ENCODE results near the gene MYLK3.
"Not testable (repeated sequence)": the region's sequence is repeated elsewhere in the genome, so short reads cannot be mapped to it uniquely, and the experiment has no call there.

Gene MYLK3

DNA sequence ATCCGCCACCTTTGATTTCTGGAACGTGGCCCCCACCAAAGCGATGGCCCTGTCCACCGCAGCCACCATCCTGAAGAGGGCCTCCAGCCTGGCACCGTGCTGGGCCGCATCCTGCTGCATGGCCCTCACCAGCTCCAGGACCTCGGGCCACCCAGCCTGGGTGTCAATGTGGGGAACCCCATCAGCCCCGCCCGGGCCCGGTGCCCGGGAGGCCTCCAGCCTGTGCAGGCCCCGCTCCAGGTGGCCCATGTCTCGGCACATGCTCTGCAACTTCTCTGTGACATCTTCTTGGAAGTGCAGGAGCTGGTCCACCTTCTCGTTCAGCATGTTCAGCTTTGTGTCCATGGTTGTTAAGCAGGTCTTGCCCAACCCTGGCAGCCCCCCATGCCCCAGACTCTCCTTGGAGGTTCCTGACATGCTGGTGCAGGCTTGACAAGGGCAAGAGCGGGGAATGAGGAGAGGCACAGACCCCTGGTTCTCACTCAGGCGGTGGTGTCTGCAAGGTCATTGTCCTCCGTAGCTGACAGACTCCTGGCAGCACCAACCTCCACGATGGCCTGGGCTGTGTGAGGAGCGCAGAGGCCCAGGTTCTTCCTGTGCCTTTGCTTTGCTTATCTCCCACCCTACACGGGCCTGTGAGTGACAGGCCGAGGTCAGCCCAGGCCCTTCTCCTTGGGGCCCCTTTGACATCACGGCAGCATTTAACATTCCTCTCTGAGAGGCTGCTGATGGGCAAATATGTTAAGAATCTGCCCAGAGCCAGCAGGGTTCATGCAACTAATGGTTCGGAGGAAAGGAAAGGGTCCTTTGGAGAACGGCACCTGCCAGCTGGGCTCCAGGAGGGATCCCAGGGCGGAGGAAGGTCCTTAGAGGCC, at the start of gene MYLK3:
Gene MYLK3 (minus strand): TSS at position 568 of the 875 bp plus-strand sequence. CDS start 151 bp downstream, at position 417.
- peak; percentile 20 for DNase-seq

DNA sequence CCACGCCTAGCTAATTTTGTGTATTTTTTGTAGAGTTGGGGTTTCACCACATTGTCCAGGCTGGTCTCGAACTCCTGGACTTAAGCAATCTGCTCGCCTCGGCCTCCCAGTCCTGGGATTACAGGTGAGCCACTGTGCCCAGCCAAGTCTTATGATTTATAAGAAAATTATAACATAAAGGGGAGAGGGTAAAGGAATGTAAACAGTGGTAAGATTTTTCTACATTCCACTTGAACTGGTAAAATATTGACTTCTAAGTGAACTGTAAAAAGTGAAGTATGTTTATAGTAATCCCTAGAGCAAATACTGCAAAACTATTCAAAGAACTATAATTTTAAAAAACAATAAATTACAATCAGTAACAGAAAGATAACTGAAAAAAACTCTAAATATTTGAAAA, 49.4 kb upstream of the MYLK3 start:
- no peak for DNase-seq

DNA sequence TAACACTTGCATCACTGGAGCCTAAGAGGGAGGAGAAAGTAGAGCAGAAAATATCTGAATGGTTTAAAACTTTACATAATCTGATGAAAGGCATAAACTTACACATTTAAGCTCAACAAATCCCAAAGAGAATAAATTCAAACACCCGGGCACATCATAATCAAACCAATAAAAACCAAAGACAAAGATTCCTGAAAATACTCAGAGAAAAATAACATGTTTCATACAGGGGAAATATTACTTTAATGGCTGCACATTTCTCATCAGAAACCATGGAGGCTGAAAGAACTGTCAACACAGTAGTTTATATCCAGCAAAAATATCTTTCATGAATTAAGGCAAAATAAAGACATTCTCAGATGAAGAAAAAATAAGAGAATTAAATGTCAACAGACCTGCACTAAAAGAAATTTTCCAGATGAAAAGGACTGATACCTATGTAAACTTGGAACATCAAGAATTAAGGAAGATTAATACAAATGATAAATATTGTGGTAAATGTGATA, 48.7 kb upstream of the MYLK3 start:
- DNase-seq: no peak

DNA sequence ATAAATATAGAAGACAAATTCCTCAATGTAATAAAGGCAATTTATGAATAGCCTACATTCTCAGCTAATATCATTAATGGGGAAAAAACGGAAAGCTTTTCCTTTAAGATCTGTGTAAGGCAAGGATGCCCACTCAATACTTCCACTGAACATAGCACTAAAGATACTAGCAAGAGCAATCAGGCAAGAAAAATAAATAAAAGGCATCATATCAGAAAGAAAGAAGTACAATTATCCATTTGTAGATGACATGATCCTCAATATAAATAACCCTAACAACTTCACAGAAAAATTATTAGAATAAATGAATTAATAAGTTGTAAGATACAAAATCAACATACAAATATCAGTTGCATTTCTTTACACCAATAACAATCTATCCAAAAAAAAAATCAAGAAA, 45.7 kb upstream of the MYLK3 start:
- no peak for DNase-seq

DNA sequence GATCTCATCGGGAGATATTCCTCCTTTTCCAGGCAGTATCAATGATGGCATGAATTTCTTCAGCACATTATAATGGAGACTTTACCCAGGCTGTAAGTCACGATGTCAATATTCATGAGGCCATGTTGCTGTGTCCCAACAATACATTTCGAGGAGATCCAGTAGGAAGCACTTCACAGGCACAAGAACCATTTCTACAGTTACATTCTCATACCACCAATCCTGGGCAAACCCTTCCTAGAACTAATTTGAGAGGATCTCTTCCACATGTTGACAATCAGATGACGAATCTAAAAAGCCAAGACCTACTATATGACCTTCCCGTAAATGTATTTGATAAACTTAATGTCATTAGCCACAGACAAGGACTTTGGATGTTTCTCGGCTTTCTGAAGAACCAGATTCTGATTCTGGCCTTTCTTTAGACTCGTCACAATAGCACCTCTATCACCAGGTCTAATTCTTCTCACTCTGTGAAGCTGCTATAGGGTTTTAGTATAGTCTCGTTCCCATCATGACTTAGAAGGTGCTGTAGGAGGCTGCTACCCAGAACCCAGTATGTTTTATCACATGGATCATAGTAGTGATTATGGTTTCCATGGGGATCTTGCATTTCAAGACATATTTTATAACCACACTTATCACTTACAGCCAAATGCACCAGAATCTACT, 42.6 kb upstream of the MYLK3 start:
- no peak for DNase-seq

DNA sequence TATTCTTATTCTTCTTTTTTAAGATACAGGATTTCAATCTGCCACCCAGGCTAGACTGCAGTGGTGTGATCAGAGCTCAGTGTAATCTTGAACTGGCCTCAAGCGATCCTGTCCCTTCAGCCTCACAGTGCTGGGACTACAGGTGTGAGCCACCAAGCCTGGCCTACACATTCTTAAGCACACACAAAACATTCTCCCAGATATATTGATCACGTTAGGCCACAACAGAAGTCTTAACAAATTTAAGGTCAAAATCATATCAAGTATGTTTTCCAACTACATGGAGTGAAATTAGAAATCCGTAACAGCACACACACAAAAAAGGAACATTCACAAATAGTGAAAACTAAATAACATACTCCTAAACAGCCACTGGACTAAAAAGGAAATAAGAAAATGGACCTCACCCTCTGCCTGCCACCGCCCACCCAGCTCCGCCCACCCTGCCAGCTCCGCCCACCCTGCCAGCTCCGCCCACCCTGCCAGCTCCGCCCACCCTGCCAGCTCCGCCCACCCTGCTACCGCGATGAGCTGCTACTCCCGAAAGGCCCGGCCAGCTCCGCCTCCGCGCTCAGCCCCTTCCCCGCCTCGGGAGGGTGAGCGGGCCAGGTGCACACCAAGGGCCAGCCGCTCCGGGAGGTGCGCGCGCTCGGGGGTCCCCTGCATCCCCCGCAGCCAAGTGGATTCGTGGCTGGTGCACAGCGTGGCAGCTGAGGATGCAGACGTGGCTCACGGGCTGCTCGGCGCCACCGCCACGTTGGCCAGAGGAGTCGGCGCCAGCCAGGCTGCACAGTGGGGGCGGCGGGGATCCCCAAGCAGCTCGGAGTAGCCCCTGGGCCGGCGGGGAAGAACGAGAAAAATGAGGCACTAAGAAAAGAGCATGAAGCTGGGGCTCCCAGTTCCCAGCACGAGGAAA, 41.6 kb upstream of the MYLK3 start:
- DNase-seq: peak; percentile 80

DNA sequence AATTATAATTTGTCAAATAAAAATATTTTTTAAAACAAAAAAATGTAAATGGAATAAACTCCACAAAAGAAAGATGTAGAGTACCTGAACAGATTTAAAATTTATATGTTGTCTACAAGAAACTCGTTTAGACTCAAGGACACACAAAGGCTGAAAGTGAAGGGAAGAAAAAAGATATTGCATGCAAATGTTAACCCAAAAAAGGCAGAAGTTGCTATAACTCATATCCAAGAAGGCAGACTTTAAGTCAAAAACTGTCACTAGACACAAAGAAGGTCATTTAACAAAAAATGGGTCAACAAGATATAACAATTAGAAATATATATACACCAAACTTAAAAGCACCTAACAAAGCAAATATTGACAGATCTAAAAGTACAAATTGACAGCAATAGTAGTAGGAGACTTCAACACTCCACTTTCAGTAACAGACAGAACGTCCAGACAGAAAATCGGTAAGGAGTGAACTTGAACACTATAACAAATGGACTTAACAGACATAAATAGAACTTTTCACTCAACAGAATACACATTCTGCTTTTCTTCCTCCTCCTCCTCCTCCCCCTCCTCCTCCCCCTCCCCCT, 40.8 kb upstream of the MYLK3 start:
- no peak for DNase-seq

DNA sequence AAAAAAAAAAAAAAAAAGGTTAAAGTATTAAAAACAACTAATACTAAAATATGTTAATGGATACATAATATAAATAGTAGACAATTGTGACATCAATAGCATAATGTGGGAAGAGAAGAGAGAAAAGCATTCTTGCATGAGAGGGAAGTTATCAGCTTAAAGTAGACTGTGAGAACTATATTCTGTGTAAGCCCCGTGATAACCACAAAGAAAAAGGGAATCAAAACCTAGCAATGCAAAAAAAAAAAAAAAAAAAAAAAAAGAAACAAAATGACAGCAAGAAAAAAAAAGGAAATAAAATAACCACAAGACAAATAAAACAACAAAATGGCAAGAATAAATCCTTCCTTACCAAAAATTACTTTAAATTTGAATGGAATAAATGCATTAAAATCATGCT, 39.8 kb upstream of the MYLK3 start:
- no peak for DNase-seq

DNA sequence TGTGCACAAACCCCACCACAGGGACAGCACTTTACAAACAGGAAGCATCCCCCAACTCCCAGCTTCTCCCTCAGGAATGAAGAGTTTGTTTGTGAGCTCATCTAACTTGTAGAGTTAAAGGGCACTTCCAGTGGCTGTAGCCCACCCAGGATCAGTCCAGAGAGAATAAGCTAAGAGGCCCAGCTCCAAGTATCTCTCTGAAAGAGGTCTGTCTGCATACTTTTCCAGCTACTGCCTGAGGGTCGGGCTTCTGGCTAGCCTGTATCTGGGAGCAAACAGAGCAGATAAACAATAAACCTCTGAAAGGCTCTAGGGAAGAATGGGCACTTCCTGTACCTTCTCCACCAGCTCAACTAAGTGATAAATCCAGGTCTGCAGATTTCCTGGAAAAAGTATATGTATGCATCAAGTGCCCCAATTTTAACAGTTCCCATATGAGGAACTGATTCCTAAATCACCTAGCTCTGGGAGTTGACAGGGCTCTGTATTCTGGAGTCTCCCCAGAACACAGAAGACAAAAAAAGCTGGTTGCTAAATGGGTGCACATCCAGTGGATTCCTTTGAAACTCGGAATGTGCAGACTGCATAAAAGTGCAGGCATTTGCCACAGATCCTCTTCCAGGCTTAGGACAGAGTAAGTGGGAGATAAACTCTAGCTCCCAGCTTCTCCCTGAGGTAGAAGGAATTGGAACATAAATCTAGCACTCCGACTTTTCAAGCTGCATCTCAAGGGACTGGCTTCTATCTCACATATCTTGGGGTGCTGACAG, 37.1 kb upstream of the MYLK3 start:
- no peak for DNase-seq

DNA sequence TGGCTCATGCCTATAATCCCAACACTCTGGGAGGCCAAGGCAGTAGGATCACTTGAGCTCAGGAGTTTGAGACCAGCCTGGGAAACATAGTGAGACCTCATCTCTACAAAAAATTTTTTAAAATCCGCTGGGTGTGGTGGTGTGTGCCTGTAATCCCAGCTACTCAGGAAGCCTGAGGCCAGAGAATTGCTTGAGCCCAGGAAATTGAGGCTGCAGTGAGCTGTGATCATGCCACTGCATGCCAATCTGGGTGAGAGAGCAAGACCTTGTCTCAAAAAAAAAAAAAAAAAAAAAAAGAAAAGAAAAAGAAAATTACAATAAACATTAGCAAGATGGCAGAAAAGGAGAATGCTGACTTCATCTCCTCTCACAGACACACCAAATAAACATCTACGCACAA, 36.4 kb upstream of the MYLK3 start:
- not testable (repeated sequence) for DNase-seq

DNA sequence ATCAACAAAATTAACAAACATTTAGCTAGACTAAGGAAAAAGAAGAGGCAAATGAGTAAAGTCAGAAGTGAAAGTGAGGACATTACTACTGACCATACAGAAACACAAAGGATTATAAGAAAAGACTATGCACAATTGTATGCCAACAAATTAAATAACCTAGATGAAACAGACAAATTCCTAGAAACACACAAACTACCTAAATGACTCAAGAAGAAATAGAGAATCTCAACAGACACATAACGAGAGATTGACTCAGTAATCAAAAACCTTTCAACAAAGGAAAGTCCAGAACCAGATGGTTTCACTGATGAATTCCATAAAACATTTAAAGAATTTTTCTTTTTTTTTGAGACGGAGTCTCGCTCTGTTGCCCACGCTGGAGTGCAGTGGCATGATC, 35.7 kb upstream of the MYLK3 start:
- no peak for DNase-seq

DNA sequence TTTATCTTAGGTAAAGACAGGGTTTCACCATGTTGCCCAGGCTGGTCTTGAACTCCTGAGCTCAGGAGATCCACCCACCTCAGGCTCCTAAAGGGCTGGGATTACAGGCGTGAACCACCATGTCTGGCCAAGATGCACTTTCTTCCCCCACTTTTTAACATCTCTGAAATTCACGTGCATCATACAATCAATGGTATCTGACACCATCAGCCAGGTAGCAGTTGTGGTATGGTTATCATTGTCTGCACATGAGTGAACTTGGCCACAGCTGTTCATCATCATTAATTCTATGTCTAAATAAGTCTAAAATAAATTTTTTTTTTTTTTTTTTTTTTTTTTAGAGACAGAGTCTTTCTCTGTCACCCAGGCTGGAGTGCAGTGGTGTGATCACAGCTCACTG, 34.2 kb upstream of the MYLK3 start:
- DNase-seq: no peak

DNA sequence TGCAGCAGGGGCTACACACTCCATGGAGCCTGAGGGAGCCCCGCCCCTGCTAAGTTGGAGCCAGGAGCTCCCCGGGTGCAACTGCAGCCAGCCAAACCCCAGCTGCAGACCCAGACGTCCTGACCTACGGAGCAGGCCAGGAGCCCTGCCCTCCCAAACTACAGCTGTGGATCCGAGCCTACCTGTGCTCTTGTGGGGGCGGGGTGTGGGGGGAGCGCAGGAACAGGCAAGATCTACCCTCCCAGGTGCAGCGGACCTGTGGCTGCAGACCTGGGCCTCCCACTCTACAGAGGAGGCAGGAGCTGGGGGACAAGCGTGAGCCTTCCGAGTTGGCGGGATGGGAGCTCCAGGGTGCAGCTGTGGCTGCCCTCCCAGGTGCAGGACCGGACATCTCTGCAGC, 29.7 kb upstream of the MYLK3 start:
- DNase-seq: no peak

DNA sequence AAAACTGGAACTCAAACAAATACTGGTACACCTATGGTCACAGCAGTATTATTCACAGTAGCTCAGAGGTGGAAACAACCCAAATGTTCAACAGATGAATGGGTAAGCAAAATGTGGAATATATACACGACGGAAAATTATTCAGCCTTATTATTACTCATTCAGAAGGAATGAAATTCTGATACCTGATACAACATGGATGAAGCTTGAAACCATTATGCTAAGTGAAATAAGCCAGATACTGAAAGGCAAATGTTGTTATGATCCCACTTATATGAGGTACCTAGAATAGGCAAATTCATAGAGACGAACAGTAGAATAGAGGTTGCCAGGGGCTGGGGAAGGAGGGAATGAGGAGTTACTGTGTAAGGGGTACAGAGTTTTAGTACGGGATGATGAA, 27.1 kb upstream of the MYLK3 start:
- no peak for DNase-seq

DNA sequence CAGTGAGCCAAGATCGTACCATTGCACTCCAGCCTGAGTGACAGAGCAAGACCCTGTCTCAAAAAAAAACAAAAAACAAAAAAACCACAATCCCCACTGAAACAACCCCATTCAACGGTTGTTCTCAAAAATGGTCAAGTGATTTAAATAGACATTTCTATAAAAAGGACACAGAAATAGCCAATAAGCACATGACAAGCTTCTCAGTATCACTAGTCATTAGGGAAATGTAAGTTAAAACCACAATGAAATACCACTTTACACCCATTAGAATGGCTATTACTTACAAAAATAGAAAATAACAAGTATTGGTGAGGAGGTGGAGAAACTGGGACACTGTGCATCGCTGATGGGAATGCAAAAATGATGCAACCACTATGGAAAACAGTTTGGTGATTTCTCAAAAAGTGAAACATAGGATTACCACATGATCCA, 26.6 kb upstream of the MYLK3 start:
- no peak for DNase-seq

DNA sequence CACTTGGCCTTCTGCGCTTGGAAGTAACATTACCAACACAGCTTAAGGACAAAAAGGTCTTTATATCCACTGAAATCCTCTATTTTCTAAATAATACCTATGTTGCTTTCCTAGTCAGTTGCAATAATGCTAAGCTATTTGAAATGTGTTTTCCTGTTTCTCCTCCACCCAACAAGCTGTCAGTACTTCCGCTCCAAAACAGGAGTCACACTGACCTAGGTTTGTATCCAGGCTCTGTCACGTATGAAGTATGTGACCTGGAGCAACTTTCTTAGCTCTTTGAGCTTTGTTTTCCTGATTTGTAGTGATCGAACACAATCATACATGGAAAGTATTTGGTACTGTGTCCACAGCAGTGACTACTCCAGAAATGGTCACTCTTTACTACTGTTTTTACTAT, 24.3 kb upstream of the MYLK3 start:
- no peak for DNase-seq

DNA sequence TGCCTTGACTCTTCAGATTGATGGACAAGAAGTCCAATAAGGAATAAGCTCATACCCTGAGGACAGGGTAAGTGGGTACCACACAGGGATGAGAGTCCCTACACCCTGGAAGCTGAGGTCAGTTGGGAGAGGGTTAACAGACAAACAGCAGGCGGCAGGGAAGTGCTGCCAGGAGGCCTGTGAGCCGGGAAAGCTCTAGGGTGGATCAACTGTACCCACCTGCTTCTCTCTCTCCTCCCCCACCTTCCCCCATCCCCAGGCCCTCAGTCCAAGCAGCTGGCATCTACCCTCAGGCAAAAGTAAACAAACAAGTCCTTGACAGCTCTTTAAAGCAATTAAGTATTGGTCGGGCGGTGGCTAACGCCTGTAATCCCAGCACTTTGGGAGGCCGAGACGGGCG, 20.7 kb upstream of the MYLK3 start:
- DNase-seq: no peak

DNA sequence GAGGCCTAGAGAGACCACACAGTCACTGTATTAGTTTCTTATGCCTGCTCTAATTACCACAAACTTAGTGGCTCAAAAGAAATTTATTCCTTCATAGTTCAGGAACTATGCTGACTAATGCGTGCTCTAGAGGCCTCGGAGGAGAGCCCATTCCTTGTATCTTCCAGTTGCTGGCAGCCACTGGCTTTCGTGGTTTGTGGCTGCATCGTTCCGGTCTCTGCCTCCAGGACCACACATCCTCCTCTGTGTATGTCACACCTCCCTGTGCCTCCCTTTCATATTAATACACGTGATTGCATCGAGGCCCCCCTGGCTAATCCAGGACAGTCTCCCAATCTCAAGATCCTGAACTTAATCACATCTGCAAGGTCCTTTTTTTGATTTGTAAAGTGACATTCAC, 16.9 kb upstream of the MYLK3 start:
- peak; percentile 16 for DNase-seq

DNA sequence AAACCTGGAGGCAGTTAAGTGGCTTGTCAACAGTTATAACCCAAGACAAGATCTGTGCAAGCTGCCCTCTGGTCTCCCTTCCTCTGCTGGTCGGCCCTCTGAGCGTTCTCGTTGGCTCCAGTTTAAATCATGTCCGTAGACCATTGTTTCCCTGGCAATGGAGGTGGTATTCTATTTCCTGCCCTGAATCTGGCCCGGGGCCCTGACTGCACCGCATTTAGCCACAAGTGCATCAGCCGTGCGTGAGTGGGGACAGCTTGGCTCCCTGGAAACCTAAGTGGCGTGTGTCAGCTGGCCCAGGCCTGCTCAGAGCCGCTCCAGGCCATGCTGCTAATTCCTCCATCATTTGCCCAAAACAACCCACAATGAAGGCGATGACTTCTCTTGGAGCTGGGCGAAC, 15.0 kb upstream of the MYLK3 start:
- no peak for DNase-seq

DNA sequence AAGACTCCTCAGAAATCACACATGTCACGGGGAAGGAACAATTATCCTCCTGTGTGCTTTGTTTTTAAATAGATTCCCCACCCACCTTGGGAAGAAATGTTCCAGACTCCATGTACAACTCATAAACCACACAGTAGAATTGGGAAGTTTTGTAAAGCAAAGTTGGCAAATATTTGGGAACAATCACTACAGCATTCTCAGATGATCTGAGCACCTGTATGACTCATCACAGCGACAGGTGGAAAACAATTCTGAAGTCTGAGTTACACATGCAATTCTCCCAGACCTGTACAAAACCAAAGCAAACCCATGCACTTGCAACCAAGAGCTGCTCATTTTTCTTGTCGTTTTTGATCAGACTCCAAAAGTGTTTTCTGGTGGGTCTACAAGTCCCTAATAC, 14.4 kb upstream of the MYLK3 start:
- DNase-seq: no peak

DNA sequence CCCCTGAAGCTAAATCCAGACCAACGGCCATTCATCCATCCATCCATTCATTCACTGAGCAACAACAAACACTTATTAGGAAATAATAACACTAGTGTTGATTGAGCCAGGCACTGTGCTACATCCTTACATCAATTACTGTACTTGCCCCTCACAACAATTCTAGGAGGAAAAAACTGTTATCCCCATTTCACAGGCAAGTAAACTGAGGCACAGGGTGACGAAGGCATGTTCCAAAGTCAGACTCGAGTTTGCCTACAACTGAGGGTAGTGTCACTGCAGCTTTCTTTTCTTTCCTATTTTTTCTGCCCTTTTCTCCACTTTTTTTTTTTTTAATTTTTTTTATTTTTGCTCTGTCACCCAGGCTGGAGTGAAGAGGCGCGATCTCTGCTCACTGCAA, 11.2 kb upstream of the MYLK3 start:
- no peak for DNase-seq
